GM19372 (cell line): ENCODE results near the gene TMEM150B.
"Not testable (repeated sequence)": the region's sequence is repeated elsewhere in the genome, so short reads cannot be mapped to it uniquely, and the experiment has no call there.

Experiments
- ATAC-seq: cut with Tn5 transposase; IDR thresholded peaks from one replicate; pipeline ENCODE4 v1.9.1; 2021; ENCODE audit warnings: mild to moderate bottlenecking, low read depth, moderate library complexity; ENCODE audit not compliant: unreplicated experiment

TMEM150B gene

DNA sequence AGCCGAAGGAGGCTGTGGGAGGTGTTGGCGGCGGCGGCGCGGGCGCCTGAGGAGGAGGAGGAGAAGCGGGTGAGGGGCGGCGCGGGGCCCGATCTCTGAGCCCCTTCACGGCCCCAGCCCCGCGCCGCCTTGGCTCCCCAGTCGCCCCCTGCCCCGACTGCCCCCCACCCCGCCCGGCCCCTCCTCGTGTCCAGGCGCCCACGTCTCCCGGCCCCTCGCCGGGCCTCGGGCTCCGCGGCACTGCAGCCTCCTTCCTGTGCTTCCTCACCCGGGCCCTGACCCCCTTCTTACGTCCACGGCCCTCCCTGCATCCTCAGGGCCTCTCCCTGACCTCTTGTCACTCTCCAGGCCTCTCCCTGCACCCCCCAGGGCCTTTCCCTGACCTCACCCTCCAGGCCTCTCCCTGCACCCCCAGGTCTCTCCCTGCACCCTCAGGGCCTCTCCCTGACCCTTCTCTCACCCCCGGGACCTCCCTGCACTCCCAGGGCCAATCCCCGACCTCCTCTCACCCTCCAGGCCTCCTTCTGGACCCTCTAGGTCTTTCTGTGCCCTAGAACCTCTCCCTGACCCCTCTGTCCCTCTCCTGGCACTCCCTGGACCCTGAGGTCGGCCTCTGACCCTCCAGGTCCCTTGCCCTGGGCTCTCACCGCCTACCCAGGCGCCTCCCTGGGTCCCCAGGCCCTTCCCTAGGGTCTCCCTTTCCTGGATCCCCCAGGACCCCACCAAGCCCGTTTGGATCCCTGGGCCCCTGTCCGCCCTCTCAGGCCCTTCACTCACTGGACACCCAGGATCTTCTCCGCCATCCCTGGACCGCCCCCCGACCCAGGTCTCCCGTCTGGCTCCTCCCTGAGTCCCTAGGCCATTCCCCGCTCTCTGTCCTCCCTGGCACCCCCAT, 15.0 kb upstream of the TMEM150B start:
- no peak for ATAC-seq

DNA sequence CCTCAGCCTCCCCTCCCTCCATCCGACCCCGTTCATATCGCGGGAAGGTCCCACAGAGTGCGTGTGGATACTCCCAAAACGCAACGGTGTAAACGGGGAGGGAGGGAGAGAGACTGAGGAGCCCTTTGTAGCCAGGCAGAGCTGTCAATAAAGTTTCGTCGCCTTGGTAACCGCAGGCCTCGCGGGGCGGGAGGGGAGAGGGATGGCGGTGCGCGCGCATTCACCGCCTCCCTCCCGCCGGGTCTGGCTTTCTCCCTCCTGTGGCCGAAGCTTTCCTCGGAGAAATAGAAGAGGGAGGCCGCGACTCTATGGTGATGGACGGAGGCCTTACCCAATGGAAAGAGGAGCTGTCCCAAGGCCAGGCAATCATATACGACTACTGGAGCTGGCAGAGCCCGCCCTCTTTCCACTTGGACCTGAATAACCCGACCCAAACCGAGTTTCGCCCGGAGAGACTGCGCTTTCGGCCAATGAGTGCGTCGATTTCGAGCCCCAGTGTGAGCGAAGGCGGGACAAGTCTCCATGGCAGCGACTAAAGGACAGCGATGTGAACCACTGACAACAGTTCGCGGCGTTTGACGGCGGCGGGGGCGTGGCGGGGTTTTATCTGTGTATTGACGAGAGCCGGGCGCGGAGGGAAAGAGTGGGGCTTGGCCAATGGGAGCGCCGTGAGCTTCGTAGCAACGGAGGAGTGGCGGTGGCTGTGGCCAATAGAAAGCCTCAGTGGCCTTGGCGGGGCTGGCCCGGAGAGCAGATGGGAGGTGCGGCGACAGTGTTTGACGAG, 14.2 kb upstream of the TMEM150B start, which contains the start of gene KMT5C:
KMT5C (plus strand) TSS at position 772 of the 784 bp plus-strand sequence. CDS start 2,061 bp downstream, outside the sequence.
- peak; percentile 78 for ATAC-seq

DNA sequence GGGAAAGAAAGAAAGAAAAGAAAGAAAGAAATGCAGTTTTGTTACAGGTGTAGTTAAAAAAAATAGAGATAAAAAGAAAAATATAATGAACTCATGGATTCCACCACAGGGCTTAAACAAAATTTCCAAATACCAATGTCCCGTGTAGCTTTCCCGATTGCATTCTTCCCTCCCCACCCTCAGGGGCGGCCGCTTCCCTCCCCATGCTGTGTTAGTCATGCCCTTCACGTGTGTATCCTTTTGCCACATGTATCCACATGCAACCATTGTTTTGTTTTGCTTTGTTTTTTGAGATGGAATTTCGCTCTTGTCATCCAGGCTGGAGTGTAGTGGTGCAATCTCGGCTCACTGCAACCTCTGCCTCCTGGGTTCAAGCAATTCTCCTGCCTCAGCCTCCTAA, 11.0 kb upstream of the TMEM150B start:
- no peak for ATAC-seq

DNA sequence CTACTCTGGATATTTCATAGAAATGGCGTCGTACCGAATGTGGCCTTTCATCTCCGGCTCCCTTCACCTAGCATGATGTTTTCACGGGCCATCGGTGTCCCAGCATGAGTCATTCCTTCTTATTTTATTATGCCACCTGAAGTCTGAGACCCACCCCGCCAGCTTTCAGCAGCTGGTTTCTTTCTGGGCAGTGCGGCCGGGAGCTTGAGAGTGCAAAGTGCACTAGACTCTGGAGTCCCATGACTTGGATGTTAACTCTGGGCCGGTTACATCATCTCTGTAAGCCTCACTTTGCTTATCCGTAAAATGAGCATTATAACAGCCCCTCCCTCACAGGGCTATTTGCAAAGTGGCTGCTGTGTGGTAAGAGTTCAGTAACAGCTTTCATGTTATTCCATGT, 8.7 kb upstream of the TMEM150B start:
- no peak for ATAC-seq

DNA sequence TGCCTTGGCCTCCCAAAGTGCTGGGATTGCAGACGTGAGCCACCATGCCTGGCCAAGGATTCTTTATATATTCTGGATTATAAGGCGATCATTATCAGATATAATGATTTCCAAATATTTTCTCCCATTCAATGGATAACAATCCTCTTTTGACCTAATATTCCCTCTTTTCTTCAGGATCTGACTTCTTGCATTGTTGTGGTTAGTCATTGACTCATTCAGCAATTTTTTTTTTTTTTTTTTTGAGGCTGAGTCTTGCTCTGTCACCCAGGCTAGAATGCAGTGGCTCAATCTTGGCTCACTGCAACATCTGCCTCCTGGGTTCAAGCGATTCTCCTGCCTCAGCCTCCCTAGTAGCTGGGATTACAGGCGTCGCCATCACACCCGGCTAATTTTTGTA, 4.7 kb upstream of the TMEM150B start:
- not testable (repeated sequence) for ATAC-seq

DNA sequence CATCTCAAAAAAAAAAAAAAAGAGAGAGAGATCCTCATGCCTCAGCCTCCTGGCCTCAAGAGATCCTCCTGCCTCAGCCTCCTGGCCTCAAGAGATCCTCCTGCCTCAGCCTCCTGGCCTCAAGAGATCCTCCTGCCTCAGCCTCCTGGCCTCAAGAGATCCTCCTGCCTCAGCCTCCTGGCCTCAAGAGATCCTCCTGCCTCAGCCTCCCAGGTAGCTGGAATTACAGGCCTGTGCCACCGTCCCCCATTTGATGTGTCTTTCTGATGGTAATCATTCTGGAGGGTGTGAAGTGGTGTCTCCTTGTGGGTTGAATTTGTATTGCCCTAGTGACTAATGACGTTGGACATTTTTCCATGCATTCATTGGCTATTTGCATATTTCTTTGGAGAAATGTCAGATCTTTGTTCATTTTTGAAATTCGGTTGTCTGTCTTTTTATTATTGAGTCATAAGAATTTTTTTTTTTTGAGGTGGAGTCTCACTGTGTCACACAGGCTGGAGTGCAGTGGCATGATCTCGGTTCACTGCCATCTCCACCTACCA, 3.7 kb upstream of the TMEM150B start:
- ATAC-seq = not testable (repeated sequence)

DNA sequence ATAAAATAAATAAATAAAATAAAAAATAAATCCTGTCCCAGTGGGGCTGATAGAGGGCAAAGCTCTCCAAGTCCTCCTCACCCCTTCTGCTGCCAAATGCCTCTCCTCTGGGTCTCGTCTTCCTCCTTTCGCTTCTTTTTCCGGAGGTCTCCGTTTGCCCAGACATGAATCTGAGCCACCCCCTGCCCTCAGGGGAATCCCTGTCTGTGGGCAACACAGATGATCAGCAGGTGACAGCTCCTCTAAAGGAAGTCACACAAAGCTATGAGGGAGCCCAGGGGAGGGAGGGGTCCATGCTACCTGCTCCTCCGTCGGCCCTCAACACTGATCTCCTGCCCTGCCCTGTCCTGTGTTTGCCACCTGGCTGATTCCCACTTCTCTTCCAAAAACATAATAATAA, 479 bp downstream of the TMEM150B start:
- ATAC-seq = no peak

DNA sequence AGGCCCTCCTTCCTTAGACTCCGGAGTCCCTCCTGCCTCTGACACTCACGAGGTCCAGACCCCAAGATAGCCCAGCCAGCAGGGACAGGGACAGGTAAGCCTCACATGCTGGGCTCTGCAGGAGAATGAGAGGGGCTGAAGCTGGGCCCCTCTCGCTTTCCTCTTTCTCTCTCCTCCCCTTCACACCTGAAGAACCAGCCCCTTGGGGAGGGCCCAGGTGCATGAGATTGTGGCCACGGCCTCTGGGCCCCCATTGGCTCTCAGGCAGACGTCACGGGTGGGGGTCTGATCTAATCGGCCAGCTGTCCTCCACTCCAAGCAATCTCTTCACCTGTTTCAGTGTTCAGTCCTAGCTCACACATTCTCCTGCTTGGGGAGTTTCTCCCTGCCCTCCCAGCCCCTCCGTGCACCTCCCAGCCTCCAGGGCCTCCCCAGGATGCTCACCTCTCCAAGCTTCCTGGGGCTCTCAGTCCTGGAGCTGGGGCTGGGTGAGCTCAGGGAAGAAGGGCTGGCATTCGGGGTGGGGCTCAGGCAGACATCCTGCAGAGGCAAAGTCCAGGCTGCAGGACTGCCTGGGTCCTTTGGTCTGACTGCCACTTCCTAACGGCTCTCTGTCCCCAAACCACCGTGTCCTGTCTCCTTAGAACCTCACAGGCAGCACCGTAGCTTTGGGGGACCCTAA, 2.8 kb downstream of the TMEM150B start:
- no peak for ATAC-seq

DNA sequence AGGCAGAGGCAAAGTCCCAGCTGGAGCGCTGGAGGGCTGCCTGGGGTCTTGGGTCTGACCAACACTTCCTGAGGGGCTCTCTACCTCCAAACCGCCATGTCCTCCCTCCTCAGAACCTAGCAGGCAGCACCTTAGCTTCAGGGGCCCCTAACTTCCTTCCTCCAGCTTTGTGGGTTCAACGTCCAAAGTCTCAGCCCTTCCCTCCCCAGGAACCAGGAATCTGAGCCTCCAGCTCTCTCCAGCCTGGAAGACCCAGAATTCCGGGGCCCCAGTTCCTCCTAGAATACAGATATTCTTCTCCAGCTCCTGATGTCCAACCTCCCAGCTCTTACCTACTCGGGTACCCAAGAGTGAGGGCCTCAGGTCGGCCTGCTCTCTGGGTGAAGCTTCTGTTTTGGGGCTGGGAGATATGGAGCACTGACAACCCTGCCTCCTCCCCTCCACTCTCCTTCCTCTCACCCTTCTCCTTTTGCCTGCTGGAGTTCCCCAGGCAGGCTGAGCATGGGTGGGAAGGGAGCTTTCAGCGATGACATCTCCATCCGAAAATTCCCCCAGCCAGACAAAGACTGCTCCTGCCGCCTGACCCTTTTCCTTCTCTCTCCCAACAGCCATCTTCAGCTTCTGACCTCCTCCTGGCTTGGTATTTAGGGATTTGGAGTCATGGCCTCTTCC, 3.5 kb downstream of the TMEM150B start:
- no peak for ATAC-seq

DNA sequence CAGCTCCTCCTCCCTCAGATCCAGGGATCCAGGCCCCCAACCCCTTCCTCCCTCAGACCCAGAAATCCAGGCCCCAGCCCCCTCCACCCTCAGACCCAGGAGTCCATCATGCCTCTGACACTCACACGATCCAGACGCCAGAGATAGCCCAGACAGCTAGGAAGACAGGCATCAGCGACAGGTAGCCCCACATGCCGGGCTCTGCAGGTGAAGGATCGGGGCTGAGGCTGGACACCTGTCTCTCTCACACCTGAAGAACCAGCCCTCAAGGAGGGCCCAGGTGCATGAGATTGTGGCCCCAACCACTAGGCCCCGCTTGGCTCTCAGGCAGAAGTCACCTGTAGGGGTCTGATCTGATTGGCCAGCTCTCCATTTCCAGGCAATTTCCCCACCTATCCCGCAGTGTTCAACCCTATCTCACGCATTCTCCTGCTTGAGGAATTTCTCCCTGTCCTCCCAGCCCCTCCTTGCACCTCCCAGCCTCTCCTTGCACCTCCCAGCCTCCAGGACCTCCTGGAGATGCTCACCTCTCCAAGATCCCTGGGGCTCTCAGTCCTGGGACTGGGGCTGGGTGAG, 4.2 kb downstream of the TMEM150B start:
- ATAC-seq = no peak

DNA sequence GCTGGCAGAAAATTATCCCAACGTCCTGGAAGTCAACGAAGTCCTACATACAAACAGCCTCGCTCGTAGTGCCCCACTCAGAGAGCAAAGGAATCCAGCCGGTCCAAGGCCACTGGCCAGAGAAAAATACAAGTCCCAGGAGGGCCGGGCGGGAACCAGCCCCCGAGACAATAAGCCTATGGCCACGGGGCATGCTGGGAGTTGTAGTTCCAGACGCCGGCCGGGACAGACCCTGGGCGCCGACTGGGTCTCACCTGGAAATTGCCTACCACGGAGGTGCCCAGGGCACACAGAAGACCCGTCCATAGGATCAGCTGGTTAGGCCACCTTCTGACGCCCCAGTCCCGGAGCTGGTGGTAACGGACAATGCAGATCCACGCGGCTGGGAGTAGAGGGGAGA, 5.4 kb downstream of the TMEM150B start:
- no peak for ATAC-seq

DNA sequence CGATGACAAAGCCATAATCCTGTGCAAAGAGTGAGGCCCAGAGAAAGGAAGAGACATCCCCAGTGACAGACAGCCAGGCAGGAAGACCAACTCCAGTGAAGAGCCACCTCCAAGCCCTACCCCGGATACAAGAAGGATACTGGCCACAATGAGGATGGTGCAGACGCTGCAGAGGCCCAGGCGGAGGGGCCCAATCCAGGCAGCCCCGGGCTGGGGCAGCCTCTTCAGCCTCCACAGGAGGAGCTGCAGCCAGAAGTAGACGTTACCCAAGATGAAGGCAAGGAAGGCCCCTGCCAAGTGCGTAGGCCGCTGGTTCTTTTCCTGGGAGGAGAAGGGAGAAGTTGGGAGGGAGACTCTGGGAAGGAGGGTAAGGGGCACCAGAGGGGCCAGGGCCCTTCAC, 8.5 kb downstream of the TMEM150B start:
- no peak for ATAC-seq

DNA sequence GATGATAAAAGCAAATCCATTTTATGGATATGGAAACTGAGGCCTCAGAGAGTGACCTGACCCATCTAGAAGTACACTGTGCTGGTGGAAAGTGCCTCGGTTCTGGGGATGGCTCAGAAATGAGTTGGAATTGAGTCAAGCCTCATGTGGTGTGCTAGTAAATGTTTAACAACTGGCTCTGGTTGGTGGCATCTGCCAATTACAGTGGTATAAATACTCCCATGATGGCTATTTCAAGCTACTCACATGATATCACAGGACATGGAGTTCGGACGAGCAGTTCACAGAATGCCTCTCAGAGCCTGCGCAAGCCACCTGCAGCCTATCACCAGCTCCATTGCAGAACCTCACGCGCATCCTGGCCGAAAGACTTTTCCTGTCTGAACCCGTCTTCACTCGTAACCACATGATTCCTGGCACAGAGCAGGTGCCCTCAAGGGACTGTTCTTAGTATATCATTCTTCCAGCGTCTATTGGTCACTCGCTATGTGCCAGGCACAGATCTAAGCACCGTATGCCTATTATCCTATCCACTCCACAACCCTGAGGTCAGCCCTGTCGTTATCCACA, 9.1 kb downstream of the TMEM150B start:
- no peak for ATAC-seq

DNA sequence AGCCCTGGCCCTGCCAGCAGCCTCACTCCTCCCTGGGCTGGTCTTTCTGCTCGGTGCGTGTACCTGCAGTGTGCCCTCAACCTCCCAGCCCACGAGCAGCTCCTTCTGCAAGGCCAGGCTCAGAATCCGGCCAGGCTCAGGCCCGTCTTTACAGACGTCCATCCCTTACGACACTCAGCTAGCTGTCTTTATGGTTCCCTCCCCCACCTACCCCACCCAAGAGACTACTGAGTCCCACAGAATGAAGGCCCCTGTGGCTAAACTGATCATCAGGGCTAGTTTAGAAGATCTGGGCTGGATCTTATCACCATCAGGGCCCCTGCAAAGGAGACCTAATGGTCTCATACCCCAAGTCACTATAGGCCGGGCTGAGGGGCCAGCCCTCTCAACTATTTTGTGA, 10.7 kb downstream of the TMEM150B start:
- ATAC-seq = no peak

DNA sequence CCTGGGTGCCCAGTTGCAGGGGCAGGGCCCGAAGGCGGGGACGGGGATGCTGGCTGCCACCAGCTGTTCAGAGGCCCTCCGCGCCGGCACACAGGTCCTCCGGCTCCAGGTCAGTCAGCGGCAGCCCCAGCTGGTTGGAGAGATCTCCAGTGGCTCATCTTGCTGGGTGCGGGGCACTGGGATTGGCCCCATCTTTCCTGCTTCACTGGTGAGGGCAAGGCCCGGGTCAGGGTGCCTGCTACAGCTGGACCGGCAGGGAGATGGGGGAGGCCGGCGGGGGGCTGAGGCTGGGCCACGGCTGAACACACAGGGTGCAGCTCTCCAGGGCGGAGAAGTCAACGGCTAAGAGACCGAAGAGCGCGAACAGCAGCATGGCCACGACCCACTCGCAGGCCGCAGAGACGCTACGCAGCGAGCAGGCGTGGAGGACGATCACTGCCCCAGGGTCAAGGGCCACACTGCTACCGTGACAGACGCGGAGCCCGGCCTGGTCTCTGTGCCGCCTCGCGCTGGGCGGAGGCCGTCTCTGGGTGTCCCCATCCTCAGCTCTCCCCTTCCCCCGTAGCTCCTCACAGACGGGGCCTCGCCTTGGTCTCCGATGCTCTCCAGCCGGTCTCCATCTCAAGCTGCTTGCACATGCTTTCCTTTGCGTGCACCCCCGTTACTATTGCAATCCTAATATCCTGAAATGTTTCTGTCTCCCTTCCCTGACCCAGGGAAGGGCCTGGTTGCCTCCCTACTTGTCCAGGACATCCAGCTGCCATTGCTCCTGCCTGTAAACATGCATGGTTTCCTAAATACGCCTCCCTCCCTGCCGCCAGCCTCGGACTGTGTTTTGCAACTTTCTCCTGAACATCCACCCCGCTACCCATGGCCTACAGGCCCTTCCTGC, 12.3 kb downstream of the TMEM150B start:
- no peak for ATAC-seq

DNA sequence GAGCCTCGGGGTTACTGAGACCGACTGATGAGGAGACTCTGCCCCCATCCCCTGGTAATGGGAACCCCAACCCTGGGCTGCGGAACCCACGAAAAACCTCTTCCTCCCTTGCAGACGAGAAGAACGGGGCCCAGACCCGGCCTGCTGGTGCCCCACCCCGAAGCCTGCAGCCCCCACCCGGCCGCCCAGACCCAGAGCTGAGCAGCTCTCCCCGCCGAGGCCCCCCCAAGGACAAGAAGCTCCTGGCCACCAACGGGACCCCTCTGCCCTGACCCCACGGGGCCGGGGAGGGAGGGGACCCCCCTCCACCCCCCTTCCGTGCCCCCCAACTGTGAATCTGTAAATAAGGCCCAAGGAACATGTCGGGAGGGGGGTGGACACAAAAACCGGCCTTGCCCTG, 13.3 kb downstream of the TMEM150B start:
- ATAC-seq = no peak

DNA sequence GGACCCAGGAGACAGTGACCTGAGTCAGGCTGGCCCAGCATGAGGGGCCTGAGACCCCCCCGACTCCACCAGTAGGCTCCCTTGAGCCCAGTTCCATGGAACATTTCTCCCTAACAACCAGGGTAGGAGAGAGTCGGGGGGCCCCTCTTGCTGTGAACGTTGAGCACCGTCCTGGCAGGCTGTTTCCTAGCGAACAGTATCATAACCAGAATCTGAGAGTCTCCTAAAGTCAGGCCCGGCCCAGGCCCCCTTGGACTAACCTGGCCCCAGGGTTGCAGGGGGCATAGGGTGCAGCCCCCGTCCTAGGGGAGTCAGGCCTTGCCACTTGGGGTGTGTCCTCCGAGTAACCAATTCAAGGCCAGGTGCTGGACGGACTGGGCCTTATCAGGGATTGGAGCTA, 13.7 kb downstream of the TMEM150B start:
- ATAC-seq = no peak

DNA sequence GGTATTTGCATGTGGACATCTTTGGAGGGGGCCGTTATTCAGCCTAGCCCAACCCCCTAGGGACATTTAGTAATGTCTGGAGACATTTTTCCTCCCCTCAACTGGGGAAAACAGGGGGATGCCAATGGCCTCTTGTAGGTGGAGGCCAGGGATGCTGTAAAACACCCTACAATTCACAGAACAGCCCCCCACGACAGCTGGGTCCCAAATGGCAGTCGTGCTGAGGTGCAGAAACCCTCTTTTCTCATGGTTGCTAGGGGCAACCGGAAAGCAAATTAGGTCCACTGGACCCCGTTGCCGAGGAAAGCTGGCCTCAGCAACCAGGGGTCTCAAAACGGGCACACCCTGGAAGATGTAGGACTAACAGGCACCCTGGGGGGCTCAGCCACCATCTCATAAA, 14.6 kb downstream of the TMEM150B start:
- no peak for ATAC-seq

DNA sequence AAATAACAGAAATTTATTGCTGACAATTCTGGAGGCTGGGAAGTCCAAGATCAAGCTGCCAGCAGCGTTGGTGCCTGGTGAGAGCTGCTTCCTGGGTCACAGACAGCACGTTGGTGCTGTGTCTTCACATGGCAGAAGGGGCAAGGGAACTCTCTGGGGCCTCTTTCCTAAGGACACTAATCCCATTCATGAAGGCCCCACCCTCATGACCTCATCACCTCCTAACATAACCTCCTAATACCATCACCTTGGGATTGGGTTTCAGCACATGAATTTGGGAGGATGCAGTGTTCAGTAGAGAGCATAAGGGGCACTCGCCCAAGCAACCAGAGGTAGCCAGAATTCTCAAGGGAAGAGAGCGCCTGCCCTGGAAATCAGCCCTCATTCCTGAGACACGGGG, 15.7 kb downstream of the TMEM150B start:
- no peak for ATAC-seq
